ENCODE data around the gene TRAPPC2L.

Gene TRAPPC2L

GRCh38 chr16:88911946-88912310 is 55.0 kb downstream of the TRAPPC2L start:
- no peak for DNase-seq
